Measurements from ENCODE around the gene SCN4B.

The SCN4B gene

GRCh38 chr11:118146554-118146953, 6.1 kb downstream of the SCN4B start:
- Histone ChIP-seq H3K4me1 (ENCODE audit: control insufficient read depth, insufficient read depth, low read length) (no peaks in the 10 kb centered on the region), H3K4me3 (ENCODE audit: low read length) (no peak overlapping the region), H3K9ac (ENCODE audit: low read length) (no peak overlapping the region), H3K36me3 (ENCODE audit: control insufficient read depth, insufficient read depth, low read length) (no peaks in the 10 kb centered on the region), H3K27me3 (ENCODE audit: control insufficient read depth, insufficient read depth, low read length) (peaks cover 65% of the 10 kb centered on the region), H3K9me3 (ENCODE audit: control insufficient read depth, low read length) (no peaks in the 10 kb centered on the region)

- H3K4me3 ChIP-seq (ENCODE audit: low read length) = no peak overlapping the region
- H3K27me3 ChIP-seq (ENCODE audit: control insufficient read depth, insufficient read depth, low read length) = peaks cover 59% of the 10 kb centered on the region
- peak overlapping the region; percentile 47 for H3K9ac ChIP-seq (ENCODE audit: low read length)
- H3K4me1 ChIP-seq (ENCODE audit: control insufficient read depth, insufficient read depth, low read length) = no peaks in the 10 kb centered on the region
- no peaks in the 10 kb centered on the region for H3K36me3 ChIP-seq (ENCODE audit: control insufficient read depth, insufficient read depth, low read length)
- no peaks in the 10 kb centered on the region for H3K9me3 ChIP-seq (ENCODE audit: control insufficient read depth, low read length)
These were observed 7.1 kb downstream of the SCN4B start for GRCh38 chr11:118145285-118146227.

- Histone ChIP-seq H3K9ac (ENCODE audit: low read length) (no peak overlapping the region), H3K36me3 (ENCODE audit: control insufficient read depth, insufficient read depth, low read length) (no peaks in the 10 kb centered on the region), H3K4me1 (ENCODE audit: control insufficient read depth, insufficient read depth, low read length) (no peaks in the 10 kb centered on the region), H3K4me3 (ENCODE audit: low read length) (no peak overlapping the region), H3K9me3 (ENCODE audit: control insufficient read depth, low read length) (no peaks in the 10 kb centered on the region), H3K27me3 (ENCODE audit: control insufficient read depth, insufficient read depth, low read length) (peaks cover 56% of the 10 kb centered on the region)
These were observed 8.0 kb downstream of the SCN4B start for GRCh38 chr11:118144301-118145268.

- H3K9ac ChIP-seq (ENCODE audit: low read length) = no peak overlapping the region
- H3K9me3 ChIP-seq (ENCODE audit: control insufficient read depth, low read length) = no peaks in the 10 kb centered on the region
- no peak overlapping the region for H3K4me3 ChIP-seq (ENCODE audit: low read length)
- no peaks in the 10 kb centered on the region for H3K36me3 ChIP-seq (ENCODE audit: control insufficient read depth, insufficient read depth, low read length)
- H3K27me3 ChIP-seq (ENCODE audit: control insufficient read depth, insufficient read depth, low read length) = peaks cover 49% of the 10 kb centered on the region
- H3K4me1 ChIP-seq (ENCODE audit: control insufficient read depth, insufficient read depth, low read length) = no peaks in the 10 kb centered on the region
These were observed 8.9 kb downstream of the SCN4B start for GRCh38 chr11:118143661-118144185.

GRCh38 chr11:118142809-118143208, 9.8 kb downstream of the SCN4B start:
- Histone ChIP-seq H3K9ac (ENCODE audit: low read length) (no peak overlapping the region), H3K4me3 (ENCODE audit: low read length) (no peak overlapping the region)

GRCh38 chr11:118142081-118142480, 10.5 kb downstream of the SCN4B start:
- Histone ChIP-seq H3K9me3 (ENCODE audit: control insufficient read depth, low read length) (no peaks in the 10 kb centered on the region), H3K4me1 (ENCODE audit: control insufficient read depth, insufficient read depth, low read length) (no peaks in the 10 kb centered on the region), H3K36me3 (ENCODE audit: control insufficient read depth, insufficient read depth, low read length) (no peaks in the 10 kb centered on the region), H3K4me3 (ENCODE audit: low read length) (no peak overlapping the region), H3K27me3 (ENCODE audit: control insufficient read depth, insufficient read depth, low read length) (peaks cover 47% of the 10 kb centered on the region), H3K9ac (ENCODE audit: low read length) (no peak overlapping the region)

More at GRCh38 chr11:118142809-118143208, 9.8 kb downstream of the SCN4B start:
- Histone ChIP-seq H3K9me3 (ENCODE audit: control insufficient read depth, low read length) (no peaks in the 10 kb centered on the region), H3K36me3 (ENCODE audit: control insufficient read depth, insufficient read depth, low read length) (no peaks in the 10 kb centered on the region), H3K4me1 (ENCODE audit: control insufficient read depth, insufficient read depth, low read length) (no peaks in the 10 kb centered on the region), H3K27me3 (ENCODE audit: control insufficient read depth, insufficient read depth, low read length) (peaks cover 52% of the 10 kb centered on the region)

GRCh38 chr11:118139578-118139977, 13.0 kb downstream of the SCN4B start:
- peaks cover 38% of the 10 kb centered on the region for H3K27me3 ChIP-seq (ENCODE audit: control insufficient read depth, insufficient read depth, low read length)
- H3K4me1 ChIP-seq (ENCODE audit: control insufficient read depth, insufficient read depth, low read length) = no peaks in the 10 kb centered on the region
- H3K9me3 ChIP-seq (ENCODE audit: control insufficient read depth, low read length) = no peaks in the 10 kb centered on the region
- no peak overlapping the region for H3K9ac ChIP-seq (ENCODE audit: low read length)
- H3K36me3 ChIP-seq (ENCODE audit: control insufficient read depth, insufficient read depth, low read length) = no peaks in the 10 kb centered on the region
- H3K4me3 ChIP-seq (ENCODE audit: low read length) = no peak overlapping the region

- no peak overlapping the region for H3K9ac ChIP-seq (ENCODE audit: low read length)
- no peak overlapping the region for H3K4me3 ChIP-seq (ENCODE audit: low read length)
- peaks cover 37% of the 10 kb centered on the region for H3K27me3 ChIP-seq (ENCODE audit: control insufficient read depth, insufficient read depth, low read length)
- no peaks in the 10 kb centered on the region for H3K9me3 ChIP-seq (ENCODE audit: control insufficient read depth, low read length)
- H3K4me1 ChIP-seq (ENCODE audit: control insufficient read depth, insufficient read depth, low read length) = no peaks in the 10 kb centered on the region
- H3K36me3 ChIP-seq (ENCODE audit: control insufficient read depth, insufficient read depth, low read length) = no peaks in the 10 kb centered on the region
These were observed 13.7 kb downstream of the SCN4B start for GRCh38 chr11:118138839-118139420.

GRCh38 chr11:118136801-118137200, 15.8 kb downstream of the SCN4B start:
- Histone ChIP-seq H3K27me3 (ENCODE audit: control insufficient read depth, insufficient read depth, low read length) (peaks cover 22% of the 10 kb centered on the region), H3K36me3 (ENCODE audit: control insufficient read depth, insufficient read depth, low read length) (no peaks in the 10 kb centered on the region), H3K9me3 (ENCODE audit: control insufficient read depth, low read length) (no peaks in the 10 kb centered on the region), H3K4me3 (ENCODE audit: low read length) (no peak overlapping the region), H3K4me1 (ENCODE audit: control insufficient read depth, insufficient read depth, low read length) (no peaks in the 10 kb centered on the region), H3K9ac (ENCODE audit: low read length) (no peak overlapping the region)

GRCh38 chr11:118136341-118136740, 16.3 kb downstream of the SCN4B start:
- Histone ChIP-seq H3K27me3 (ENCODE audit: control insufficient read depth, insufficient read depth, low read length) (peaks cover 19% of the 10 kb centered on the region), H3K36me3 (ENCODE audit: control insufficient read depth, insufficient read depth, low read length) (no peaks in the 10 kb centered on the region), H3K9me3 (ENCODE audit: control insufficient read depth, low read length) (no peaks in the 10 kb centered on the region), H3K4me3 (ENCODE audit: low read length) (no peak overlapping the region), H3K9ac (ENCODE audit: low read length) (no peak overlapping the region), H3K4me1 (ENCODE audit: control insufficient read depth, insufficient read depth, low read length) (no peaks in the 10 kb centered on the region)

GRCh38 chr11:118135796-118136165, 16.8 kb downstream of the SCN4B start:
- Histone ChIP-seq H3K9me3 (ENCODE audit: control insufficient read depth, low read length) (no peaks in the 10 kb centered on the region), H3K4me3 (ENCODE audit: low read length) (no peak overlapping the region), H3K9ac (ENCODE audit: low read length) (no peak overlapping the region), H3K36me3 (ENCODE audit: control insufficient read depth, insufficient read depth, low read length) (no peaks in the 10 kb centered on the region), H3K4me1 (ENCODE audit: control insufficient read depth, insufficient read depth, low read length) (no peaks in the 10 kb centered on the region), H3K27me3 (ENCODE audit: control insufficient read depth, insufficient read depth, low read length) (peaks cover 17% of the 10 kb centered on the region)
